Cardiac fibroblast (primary cell): Measurements from ENCODE around the gene NKAIN2.

Experiments used
- DNase-seq, 2 donors: peaks; one replicate each; pipeline versions ENCODE4 v3.0.0 to v3.0.0-alpha.2; 2010; ENCODE audit warnings: low read depth in 2 of 2
- H3K4me3 ChIP-seq, 2 donors: replicated peaks in 1 of 2; 1 replicate in 1 of 2; 2 replicates in 1 of 2; pipeline ENCODE4 v1.5.1; 2011; ENCODE audit warnings: low read depth in 2 of 2, low read length in 2 of 2, mild to moderate bottlenecking in 2 of 2, moderate library complexity in 1 of 2
- CTCF ChIP-seq: IDR thresholded peaks from one replicate; pipeline ENCODE4 v1.5.1; 2011; ENCODE audit warnings: low read depth, mild to moderate bottlenecking, low read length, inconsistent platforms

The NKAIN2 gene

GRCh38 chr6:123931928-123932327 is 128.3 kb downstream of the NKAIN2 start:
- DNase-seq: no peak
- no peak for TF ChIP-seq CTCF
- no peak overlapping the region for H3K4me3 ChIP-seq

- TF ChIP-seq CTCF: no peak
- no peak for DNase-seq
- H3K4me3 ChIP-seq: no peak overlapping the region
Measured at GRCh38 chr6:123940551-123940950, 136.9 kb downstream of the NKAIN2 start.

- DNase-seq: no peak
Measured at GRCh38 chr6:123941855-123942254, 138.2 kb downstream of the NKAIN2 start.

GRCh38 chr6:123945386-123945785 is 141.7 kb downstream of the NKAIN2 start:
- DNase-seq: no peak
- TF ChIP-seq CTCF: no peak
- H3K4me3 ChIP-seq: no peak overlapping the region

More at GRCh38 chr6:123941855-123942254, 138.2 kb downstream of the NKAIN2 start:
- no peak overlapping the region for H3K4me3 ChIP-seq
- TF ChIP-seq CTCF: no peak

GRCh38 chr6:123953920-123954319 is 150.3 kb downstream of the NKAIN2 start:
- no peak for TF ChIP-seq CTCF
- DNase-seq: no peak
- no peak overlapping the region for H3K4me3 ChIP-seq

GRCh38 chr6:123956492-123957139 is 153.0 kb downstream of the NKAIN2 start:
- no peak for DNase-seq
- TF ChIP-seq CTCF: no peak
- no peak overlapping the region for H3K4me3 ChIP-seq

GRCh38 chr6:123962508-123962907 is 158.8 kb downstream of the NKAIN2 start:
- no peak for TF ChIP-seq CTCF
- DNase-seq: no peak
- H3K4me3 ChIP-seq: no peak overlapping the region
